Measurements from ENCODE around the gene RBM20. TPM values are rescaled to one million over a fixed set of nuclear protein-coding genes. Genes with fewer than 3 reads are reported as not detected.

RBM20 gene
- total RNA-seq, 6 experiments from 2014 or later: 0.04 to 0.29 (median 0.06) TPM

DNA sequence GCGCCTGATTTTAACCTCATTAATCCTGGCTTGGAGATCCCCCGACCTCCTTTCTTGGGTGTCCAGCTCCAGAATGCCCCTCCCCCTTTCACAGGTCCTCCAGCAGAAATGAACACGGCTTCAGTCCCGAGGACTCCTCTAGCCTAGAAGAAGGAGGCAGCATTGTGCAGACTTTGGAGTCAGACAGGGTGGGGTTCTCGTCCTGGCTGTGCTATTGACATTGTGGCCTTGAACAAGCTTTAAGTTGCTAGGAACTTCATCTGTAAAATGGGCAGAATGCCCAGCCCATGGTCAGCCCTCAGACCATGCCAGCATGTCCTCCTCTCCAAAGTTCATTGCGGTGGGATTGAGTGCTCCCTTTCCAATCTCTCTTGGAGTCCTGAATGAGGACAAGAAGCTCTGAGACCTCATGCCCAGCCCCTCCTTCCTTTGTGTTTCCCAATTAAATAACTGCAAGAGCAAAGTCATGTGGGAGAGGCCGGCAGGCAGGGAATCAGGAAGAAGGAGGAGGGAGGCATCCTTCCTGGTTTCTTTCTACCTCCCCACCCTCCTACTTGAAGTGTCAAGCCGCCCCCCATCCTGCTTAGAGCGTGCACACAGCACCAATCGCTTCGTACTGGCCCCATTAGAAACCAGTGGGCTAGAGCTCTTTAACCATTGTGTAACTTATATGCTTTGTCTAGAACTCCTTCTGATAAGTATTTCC lies 86.4 kb downstream of the RBM20 start:
- 70% methylated on average over 8 of the region's 11 CpGs for WGBS (ENCODE audit: insufficient coverage, low coverage, low lambda C conversion rate, missing lambda C conversion rate)
- DNase-seq (no peak), ATAC-seq (no peak)
- Histone ChIP-seq H3K9me3 (no peaks in the 10 kb centered on the region), H3K27ac (no peak overlapping the region), H3K4me3 (no peak overlapping the region), H3K4me1 (peaks cover 0 to 31% (median 0%) of the 10 kb centered on the region in 4 donors), H3K36me3 (no peaks in the 10 kb centered on the region), H3K27me3 (no peaks in the 10 kb centered on the region)
- intact Hi-C loops (cut with DNase I): no loop called here
- TF ChIP-seq POLR2A (IDR thresholded peaks at IDR 0.05) (no peak), CTCF (IDR thresholded peaks at IDR 0.05) (no peak)

DNA sequence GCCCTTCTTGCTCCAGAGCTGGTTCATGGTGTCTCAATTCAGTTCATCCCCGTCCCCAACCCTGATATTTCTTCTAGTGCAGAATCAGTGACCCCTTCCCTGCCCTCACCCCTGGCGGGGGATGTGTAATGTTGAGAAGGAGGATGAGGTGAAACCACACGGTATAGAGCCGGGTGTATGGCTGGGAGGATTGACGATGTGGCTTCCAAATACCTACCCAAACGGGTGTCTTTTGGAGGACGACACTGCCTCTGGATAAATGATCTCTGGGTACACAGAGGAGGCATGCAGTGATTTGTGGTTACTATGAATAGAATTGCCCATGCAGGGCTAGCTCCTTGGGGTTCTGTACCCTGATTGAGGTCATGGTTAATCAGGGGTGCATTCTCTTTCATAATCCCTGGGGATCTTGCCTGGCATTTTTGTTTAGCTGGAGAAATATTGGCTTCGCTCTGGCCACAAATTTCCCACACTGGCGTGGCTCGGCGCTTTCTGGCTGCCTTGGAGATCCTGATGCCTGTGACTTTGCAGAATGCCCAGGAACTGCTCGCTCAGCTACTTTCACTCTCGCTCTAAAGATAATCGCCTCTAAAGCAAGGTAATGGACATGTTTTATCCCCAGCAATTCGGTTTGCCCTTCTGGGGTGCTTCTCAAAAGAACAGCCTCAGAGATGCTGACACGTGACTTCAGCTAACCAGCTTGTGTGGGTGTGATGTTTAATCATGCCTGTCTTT lies 89.2 kb downstream of the RBM20 start:
- Histone ChIP-seq H3K9me3 (no peaks in the 10 kb centered on the region), H3K27ac (peak overlapping the region in 2 of 3 donors; percentile 18 to 37), H3K36me3 (no peaks in the 10 kb centered on the region), H3K4me3 (peak overlapping the region; percentile 16 to 37 (median 34)), H3K27me3 (no peaks in the 10 kb centered on the region), H3K4me1 (peaks cover 0 to 41% (median 0%) of the 10 kb centered on the region in 4 donors)
- peak in 2 of 3 donors; percentile 43 to 75 for DNase-seq
- 26% methylated on average over 12 of the region's 16 CpGs for WGBS (ENCODE audit: insufficient coverage, low coverage, low lambda C conversion rate, missing lambda C conversion rate)
- peak; percentile 70 to 81 (median 80) for ATAC-seq
- intact Hi-C loops (cut with DNase I): no loop called here
- TF ChIP-seq CTCF (IDR thresholded peaks at IDR 0.05) (no peak), POLR2A (IDR thresholded peaks at IDR 0.05) (no peak)

DNA sequence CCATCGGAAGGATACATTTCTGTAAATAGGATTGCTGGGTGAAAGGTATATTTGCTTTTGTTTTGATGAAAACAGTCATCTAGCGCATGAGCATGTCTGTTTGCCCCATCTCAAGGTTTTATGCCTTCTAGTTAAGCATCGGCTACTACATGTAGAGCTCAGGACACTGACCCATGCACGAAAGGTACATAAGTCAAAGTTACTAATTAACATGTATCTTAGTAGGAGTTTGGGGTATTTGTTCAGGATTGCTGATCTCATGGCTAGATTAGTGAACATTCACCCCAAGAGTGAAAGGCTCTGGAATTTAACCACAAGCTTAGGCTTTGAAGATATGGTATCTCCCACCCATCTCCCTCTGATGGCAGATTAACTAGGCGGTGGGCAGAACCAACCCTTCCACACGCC lies 91.5 kb downstream of the RBM20 start:
- Histone ChIP-seq H3K4me3 (no peak overlapping the region), H3K27me3 (no peaks in the 10 kb centered on the region), H3K9me3 (no peaks in the 10 kb centered on the region), H3K4me1 (peaks cover 0 to 43% (median 0%) of the 10 kb centered on the region in 4 donors), H3K27ac (peak overlapping the region in 1 of 3 donors; percentile 65), H3K36me3 (no peaks in the 10 kb centered on the region)
- no peak for TF ChIP-seq POLR2A (IDR thresholded peaks at IDR 0.05)
- TF ChIP-seq CTCF (IDR thresholded peaks at IDR 0.05): no peak
- DNase-seq (no peak), ATAC-seq (peak; percentile 68 to 84 (median 76))
- intact Hi-C loops (cut with DNase I): no loop called here
- 39% methylated on average over 6 of the region's 6 CpGs for WGBS (ENCODE audit: insufficient coverage, low coverage, low lambda C conversion rate, missing lambda C conversion rate)

GRCh38 chr10:110737886-110738634 lies 93.9 kb downstream of the RBM20 start:
- WGBS (ENCODE audit: insufficient coverage, low coverage, low lambda C conversion rate, missing lambda C conversion rate): 38% methylated on average over 7 of the region's 7 CpGs
- Histone ChIP-seq H3K4me1 (peaks cover 0 to 43% (median 0%) of the 10 kb centered on the region in 4 donors), H3K9me3 (no peaks in the 10 kb centered on the region), H3K27ac (no peak overlapping the region), H3K4me3 (no peak overlapping the region), H3K36me3 (no peaks in the 10 kb centered on the region), H3K27me3 (no peaks in the 10 kb centered on the region)
- TF ChIP-seq POLR2A (IDR thresholded peaks at IDR 0.05) (no peak), CTCF (IDR thresholded peaks at IDR 0.05) (no peak)
- intact Hi-C loops (cut with DNase I): no loop called here
- DNase-seq (no peak), ATAC-seq (no peak)
